Breast epithelium (tissue), 4 donors: ENCODE measurements around the gene YJU2. TPM values are rescaled to one million over a fixed set of nuclear protein-coding genes. Genes with fewer than 3 reads are reported as not detected.

Experiments
- DNase-seq, 2 donors: peaks; one replicate each; pipeline ENCODE4 v3.0.0-alpha.2; 2019; ENCODE audit warnings: low spot score in 2 of 2
- H3K27ac ChIP-seq, 2 donors: fragments of 200-600 bp; sonication (generic) in 1 of 2; one replicate each; pipeline ENCODE4 v1.5.1; 2016 to 2019; ENCODE audit warnings: mild to moderate bottlenecking in 1 of 2
- H3K27me3 ChIP-seq, 2 donors: fragments of 200-600 bp; sonication (generic) in 1 of 2; one replicate each; pipeline versions ENCODE4 v1.5.1 to v1.6.0; 2017 to 2019; ENCODE audit warnings: control low read depth in 1 of 2, mild to moderate bottlenecking in 1 of 2
- H3K36me3 ChIP-seq: fragments of 200-600 bp; one replicate; pipeline ENCODE4 v1.5.1; 2019
- H3K4me1 ChIP-seq, 2 donors: fragments of 200-600 bp; sonication (generic); one replicate each; pipeline ENCODE4 v1.5.1; 2016 to 2019; ENCODE audit warnings: control low read depth in 1 of 2
- H3K4me3 ChIP-seq, 3 donors: fragments of 200-600 bp; sonication (generic); 1 replicate in 2 of 3; 2 replicates in 1 of 3; pipeline ENCODE4 v1.5.1; 2016 to 2019; ENCODE audit warnings: mild to moderate bottlenecking in 3 of 3, moderate library complexity in 2 of 3
- H3K9me3 ChIP-seq, 2 donors: fragments of 200-600 bp; sonication (generic) in 1 of 2; one replicate each; pipeline ENCODE4 v1.5.1; 2016 to 2019; ENCODE audit warnings: control low read depth in 1 of 2
- CTCF ChIP-seq, 3 donors: fragments of 450-650 bp; IDR thresholded peaks; one replicate each; pipeline ENCODE4 v1.5.1; 2016 to 2017; ENCODE audit warnings: antibody characterized with exemption in 3 of 3, mild to moderate bottlenecking in 3 of 3, moderate library complexity in 3 of 3
- POLR2A ChIP-seq: fragments of 450-650 bp; IDR thresholded peaks from one replicate; pipeline ENCODE4 v1.6.1; 2016; ENCODE audit warnings: antibody characterized with exemption, mild to moderate bottlenecking, moderate library complexity
- POLR2AphosphoS5 ChIP-seq, 3 donors: sonication (generic); formaldehyde crosslinking; IDR thresholded peaks; one replicate each; pipeline ENCODE4 v1.6.1; 2017; ENCODE audit warnings: antibody characterized with exemption in 3 of 3
- intact Hi-C: fragments of 100-400 bp; cut with DNase I; formaldehyde crosslinking; loops from one replicate; pipeline ENCODE4 v1.15.1; 2023; ENCODE audit warnings: low total_unique reads
- total RNA-seq, 3 donors: library from RNA; depleted of rRNA; stranded (reverse); fragments of >200 nt; gene quantifications; one replicate each; pipeline ENCODE4 v1.1.0, GENCODE V29; 2016

Gene YJU2
- total RNA-seq, 3 donors from 2014 or later: 18.9 to 24.6 (median 24.4) TPM

GRCh38 chr19:4304538-4305256, 57.8 kb downstream of the YJU2 start, which contains the start of gene FSD1:
FSD1 (plus strand) TSS chr19:4304598; CDS start chr19:4304747, 149 bp downstream.
- DNase-seq: no peak
- Histone ChIP-seq H3K9me3 (no peaks in the 10 kb centered on the region), H3K4me1 (no peaks in the 10 kb centered on the region), H3K4me3 (peak within 1 kb of the TSS in 2 of 3 donors; percentile 46 to 61), H3K27me3 (peaks cover 4 to 9% of the 10 kb centered on the region in 2 donors), H3K36me3 (no peaks in the 10 kb centered on the region), H3K27ac (no peak within 1 kb of the TSS)
- intact Hi-C loops: loop anchor here (10.0 kb wide), 1 partner anchor 650 kb away; no protein-coding TSS in a partner anchor
- TF ChIP-seq POLR2AphosphoS5 (IDR thresholded peaks at IDR 0.05): no peak
- TF ChIP-seq POLR2A: no peak
- no peak for TF ChIP-seq CTCF (IDR thresholded peaks at IDR 0.05)

GRCh38 chr19:4305257-4305612, 58.4 kb downstream of the YJU2 start:
- no peaks in the 10 kb centered on the region for H3K9me3 ChIP-seq
- intact Hi-C loops: loop anchor here (10.0 kb wide), 1 partner anchor 650 kb away; no protein-coding TSS in a partner anchor
- no peak for DNase-seq
- H3K36me3 ChIP-seq: no peaks in the 10 kb centered on the region
- H3K4me1 ChIP-seq: no peaks in the 10 kb centered on the region
- no peak overlapping the region for H3K27ac ChIP-seq
- TF ChIP-seq POLR2A: no peak
- TF ChIP-seq CTCF (IDR thresholded peaks at IDR 0.05): no peak
- TF ChIP-seq POLR2AphosphoS5 (IDR thresholded peaks at IDR 0.05): no peak
- peaks cover 4 to 9% of the 10 kb centered on the region in 2 donors for H3K27me3 ChIP-seq
- no peak overlapping the region for H3K4me3 ChIP-seq

- H3K27ac ChIP-seq: no peak overlapping the region
- intact Hi-C loops: loop anchor here (10.0 kb wide), 1 partner anchor 651 kb away; no protein-coding TSS in a partner anchor
- H3K27me3 ChIP-seq: peaks cover 4 to 9% of the 10 kb centered on the region in 2 donors
- no peak for DNase-seq
- no peaks in the 10 kb centered on the region for H3K36me3 ChIP-seq
- TF ChIP-seq POLR2AphosphoS5 (IDR thresholded peaks at IDR 0.05) (no peak), POLR2A (no peak), CTCF (IDR thresholded peaks at IDR 0.05) (no peak)
- no peaks in the 10 kb centered on the region for H3K9me3 ChIP-seq
- H3K4me3 ChIP-seq: no peak overlapping the region
- H3K4me1 ChIP-seq: no peaks in the 10 kb centered on the region
Observed at GRCh38 chr19:4305659-4306058, 58.8 kb downstream of the YJU2 start.

- intact Hi-C loops: loop anchor here (5.0 kb wide), 1 partner anchor 1748 kb away; no protein-coding TSS in a partner anchor
- DNase-seq: no peak
- Histone ChIP-seq H3K9me3 (no peaks in the 10 kb centered on the region), H3K36me3 (no peaks in the 10 kb centered on the region), H3K4me1 (no peaks in the 10 kb centered on the region), H3K27ac (no peak overlapping the region), H3K4me3 (no peak overlapping the region), H3K27me3 (no peaks in the 10 kb centered on the region)
- TF ChIP-seq POLR2AphosphoS5 (IDR thresholded peaks at IDR 0.05) (no peak), POLR2A (no peak), CTCF (IDR thresholded peaks at IDR 0.05) (no peak)
Observed at GRCh38 chr19:4310247-4311121, 63.6 kb downstream of the YJU2 start.
